IPS-18a (cell line): ENCODE measurements around the gene CYP27B1.

Experiments used
- H3K27ac ChIP-seq: one replicate; pipeline ENCODE4 v1.5.1; 2013; ENCODE audit warnings: low read length
- H3K27me3 ChIP-seq: one replicate; pipeline ENCODE4 v1.6.1; 2013; ENCODE audit warnings: mild to moderate bottlenecking, low read length; ENCODE audit not compliant: control insufficient read depth, insufficient read depth
- H3K36me3 ChIP-seq: one replicate; pipeline ENCODE4 v1.6.1; 2013; ENCODE audit warnings: low read depth, low read length; ENCODE audit not compliant: control insufficient read depth
- H3K4me1 ChIP-seq: one replicate; pipeline ENCODE4 v1.6.1; 2013; ENCODE audit warnings: low read depth, low read length; ENCODE audit not compliant: control insufficient read depth
- H3K4me3 ChIP-seq: one replicate; pipeline ENCODE4 v1.5.1; 2013; ENCODE audit warnings: low read length
- H3K9ac ChIP-seq: one replicate; pipeline ENCODE4 v1.6.1; 2013; ENCODE audit warnings: mild to moderate bottlenecking, low read length, moderate library complexity
- H3K9me3 ChIP-seq: one replicate; pipeline ENCODE4 v1.6.1; 2013; ENCODE audit warnings: low read depth, low read length; ENCODE audit not compliant: control insufficient read depth

The CYP27B1 gene

GRCh38 chr12:57754411-57755193 lies 12.3 kb downstream of the CYP27B1 start, which contains the start of gene MARCHF9:
Gene MARCHF9 (plus strand): TSS chr12:57755103. CDS start chr12:57755529, 426 bp downstream.
- Histone ChIP-seq H3K9ac (no peak within 1 kb of the TSS), H3K27ac (no peak within 1 kb of the TSS), H3K9me3 (no peaks in the 10 kb centered on the region), H3K27me3 (peaks cover 44% of the 10 kb centered on the region), H3K36me3 (peaks cover 10% of the 10 kb centered on the region), H3K4me3 (peak within 1 kb of the TSS; percentile 74), H3K4me1 (peaks cover 17% of the 10 kb centered on the region)

DNA sequence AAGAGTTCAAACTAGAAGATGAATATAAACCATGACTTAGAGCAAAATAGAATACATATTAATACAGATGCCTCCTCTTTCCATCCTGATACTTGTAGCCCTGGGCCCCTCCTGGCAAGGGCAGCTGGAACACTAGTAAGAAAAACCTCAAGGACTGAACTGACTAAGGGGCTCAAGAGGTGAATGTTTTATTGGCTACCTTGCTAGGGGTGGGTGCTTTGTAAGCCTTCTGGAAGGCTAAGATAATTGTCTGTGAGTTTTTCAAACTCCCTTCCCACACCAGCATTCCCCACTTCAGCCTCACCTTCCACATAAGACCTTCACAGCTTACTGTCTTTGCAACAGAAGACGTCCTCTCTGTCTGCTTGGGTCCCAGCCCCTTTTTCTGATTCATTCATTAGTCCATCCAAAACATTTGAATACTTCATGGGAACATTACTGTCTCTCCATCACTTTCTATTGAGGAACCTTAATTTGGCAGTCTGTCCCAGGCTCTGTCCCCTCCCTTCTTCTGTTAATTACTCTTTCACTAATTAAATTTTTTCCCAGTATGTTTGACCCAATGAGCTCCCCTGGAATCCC lies 13.0 kb downstream of the CYP27B1 start:
- peaks cover 18% of the 10 kb centered on the region for H3K36me3 ChIP-seq
- no peak overlapping the region for H3K27ac ChIP-seq
- no peak overlapping the region for H3K9ac ChIP-seq
- H3K9me3 ChIP-seq = no peaks in the 10 kb centered on the region
- H3K4me1 ChIP-seq = peaks cover 17% of the 10 kb centered on the region
- H3K27me3 ChIP-seq = peaks cover 44% of the 10 kb centered on the region
- peak overlapping the region; percentile 74 for H3K4me3 ChIP-seq

GRCh38 chr12:57752668-57753000 lies 14.2 kb downstream of the CYP27B1 start:
- Histone ChIP-seq H3K4me3 (peak overlapping the region; percentile 43), H3K27ac (no peak overlapping the region), H3K9me3 (no peaks in the 10 kb centered on the region), H3K27me3 (peaks cover 41% of the 10 kb centered on the region), H3K4me1 (peaks cover 17% of the 10 kb centered on the region), H3K9ac (no peak overlapping the region), H3K36me3 (peaks cover 27% of the 10 kb centered on the region)

GRCh38 chr12:57751788-57752667 lies 14.8 kb downstream of the CYP27B1 start, which contains the start of gene CDK4:
Gene CDK4 (minus strand): TSS chr12:57752310. CDS start chr12:57751717, 593 bp downstream.
- Histone ChIP-seq H3K36me3 (peaks cover 33% of the 10 kb centered on the region), H3K9ac (peak within 1 kb of the TSS; percentile 100), H3K4me3 (peak within 1 kb of the TSS; percentile 99), H3K9me3 (no peaks in the 10 kb centered on the region), H3K27ac (peak within 1 kb of the TSS; percentile 88), H3K4me1 (peaks cover 17% of the 10 kb centered on the region), H3K27me3 (peaks cover 35% of the 10 kb centered on the region)

DNA sequence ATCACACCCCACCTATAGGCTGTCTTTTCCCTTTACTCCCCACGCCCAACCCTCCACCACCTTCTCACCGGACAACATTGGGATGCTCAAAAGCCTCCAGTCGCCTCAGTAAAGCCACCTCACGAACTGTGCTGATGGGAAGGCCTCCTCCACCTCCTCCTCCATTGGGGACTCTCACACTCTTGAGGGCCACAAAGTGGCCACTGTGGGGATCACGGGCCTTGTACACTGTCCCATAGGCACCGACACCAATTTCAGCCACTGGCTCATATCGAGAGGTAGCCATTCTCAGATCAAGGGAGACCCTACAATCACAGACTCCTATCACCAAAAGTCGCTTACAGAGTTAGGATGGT lies 15.5 kb downstream of the CYP27B1 start:
- peak overlapping the region; percentile 88 for H3K27ac ChIP-seq
- peaks cover 15% of the 10 kb centered on the region for H3K4me1 ChIP-seq
- peaks cover 39% of the 10 kb centered on the region for H3K36me3 ChIP-seq
- H3K4me3 ChIP-seq = peak overlapping the region; percentile 99
- H3K27me3 ChIP-seq = peaks cover 28% of the 10 kb centered on the region
- peak overlapping the region; percentile 100 for H3K9ac ChIP-seq
- no peaks in the 10 kb centered on the region for H3K9me3 ChIP-seq

- Histone ChIP-seq H3K4me3 (peak overlapping the region; percentile 99), H3K27me3 (peaks cover 22% of the 10 kb centered on the region), H3K36me3 (peaks cover 41% of the 10 kb centered on the region), H3K4me1 (peaks cover 11% of the 10 kb centered on the region), H3K9ac (peak overlapping the region; percentile 100), H3K27ac (peak overlapping the region; percentile 88), H3K9me3 (no peaks in the 10 kb centered on the region)
Observed at GRCh38 chr12:57750561-57751431, 16.1 kb downstream of the CYP27B1 start.

- no peak overlapping the region for H3K9ac ChIP-seq
Observed at GRCh38 chr12:57749061-57749460, 17.8 kb downstream of the CYP27B1 start.

GRCh38 chr12:57746025-57746424 lies 20.9 kb downstream of the CYP27B1 start:
- Histone ChIP-seq H3K9ac (no peak overlapping the region), H3K36me3 (peaks cover 41% of the 10 kb centered on the region), H3K4me1 (no peaks in the 10 kb centered on the region), H3K4me3 (peak overlapping the region; percentile 80), H3K27me3 (peaks cover 17% of the 10 kb centered on the region), H3K27ac (no peak overlapping the region), H3K9me3 (no peaks in the 10 kb centered on the region)

More at GRCh38 chr12:57749061-57749460, 17.8 kb downstream of the CYP27B1 start:
- H3K9me3 ChIP-seq = no peaks in the 10 kb centered on the region
- no peak overlapping the region for H3K27ac ChIP-seq
- no peak overlapping the region for H3K4me3 ChIP-seq
- peaks cover 9% of the 10 kb centered on the region for H3K4me1 ChIP-seq
- peaks cover 14% of the 10 kb centered on the region for H3K27me3 ChIP-seq
- peaks cover 41% of the 10 kb centered on the region for H3K36me3 ChIP-seq

DNA sequence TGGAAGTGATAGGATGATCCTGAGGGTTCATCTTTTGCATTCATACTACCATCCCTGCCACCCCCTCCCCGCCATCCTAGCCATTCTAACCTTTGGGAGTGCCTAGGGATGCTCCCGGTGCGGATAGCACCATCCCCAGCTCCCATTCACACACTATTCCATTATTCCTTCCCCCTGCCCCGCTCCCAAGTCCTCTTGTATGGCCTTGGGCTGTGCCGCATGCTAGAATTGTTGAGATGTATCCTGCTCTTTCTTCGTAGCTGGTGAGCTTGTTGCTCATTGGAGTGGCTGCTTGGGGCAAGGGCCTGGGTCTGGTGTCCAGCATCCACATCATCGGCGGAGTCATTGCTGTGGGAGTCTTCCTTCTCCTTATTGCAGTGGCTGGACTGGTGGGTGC lies 21.4 kb downstream of the CYP27B1 start:
- H3K36me3 ChIP-seq = peaks cover 36% of the 10 kb centered on the region
- no peaks in the 10 kb centered on the region for H3K9me3 ChIP-seq
- H3K27ac ChIP-seq = no peak overlapping the region
- peaks cover 23% of the 10 kb centered on the region for H3K27me3 ChIP-seq
- no peaks in the 10 kb centered on the region for H3K4me1 ChIP-seq
- H3K9ac ChIP-seq = peak overlapping the region; percentile 73
- H3K4me3 ChIP-seq = peak overlapping the region; percentile 80

DNA sequence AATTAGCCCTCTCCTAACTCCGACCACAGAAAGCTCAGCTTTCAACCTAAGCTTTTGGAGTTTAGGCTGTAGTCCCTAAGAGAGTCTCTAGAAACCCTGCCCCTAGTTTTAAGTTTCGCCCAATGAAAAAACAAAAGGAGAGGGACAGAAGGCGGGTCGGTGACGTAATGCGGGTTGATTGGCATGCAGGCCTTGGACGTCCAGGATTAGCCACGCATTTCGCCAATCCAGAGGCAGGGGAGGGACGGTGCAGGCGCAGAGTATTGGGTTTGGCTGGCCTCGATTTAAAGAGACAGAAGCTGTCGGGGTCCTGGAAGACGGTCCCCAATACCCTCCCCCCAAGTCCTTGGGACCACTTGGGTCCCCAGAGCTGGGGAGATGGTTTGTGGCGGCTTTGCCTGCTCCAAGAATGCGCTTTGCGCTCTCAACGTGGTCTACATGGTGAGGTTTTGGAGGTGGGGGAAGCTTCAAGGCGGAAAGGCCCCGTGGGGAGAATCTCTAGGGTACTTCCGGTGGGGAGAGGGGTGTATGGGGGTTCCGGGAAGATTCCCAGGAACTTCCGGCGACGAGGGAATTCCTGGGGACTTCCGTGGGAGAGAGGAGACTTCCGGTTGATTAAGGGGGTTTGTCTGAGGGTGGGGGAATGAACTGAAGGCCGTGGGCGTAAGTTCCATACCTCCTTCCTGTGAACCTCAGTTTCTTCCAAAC lies 21.9 kb downstream of the CYP27B1 start, which contains the start of gene TSPAN31:
TSS of gene TSPAN31 (plus strand) at position 263 of the 708 bp plus-strand sequence. CDS start at position 379, 116 bp downstream.
- H3K9me3 ChIP-seq = no peaks in the 10 kb centered on the region
- H3K27me3 ChIP-seq = peaks cover 28% of the 10 kb centered on the region
- H3K4me1 ChIP-seq = no peaks in the 10 kb centered on the region
- H3K4me3 ChIP-seq = peak within 1 kb of the TSS; percentile 80
- peaks cover 32% of the 10 kb centered on the region for H3K36me3 ChIP-seq
- H3K9ac ChIP-seq = peak within 1 kb of the TSS; percentile 73
- peak within 1 kb of the TSS; percentile 80 for H3K27ac ChIP-seq
